Measurements from ENCODE around the gene BDKRB2.

Gene BDKRB2

GRCh38 chr14:96267336-96267735 lies 62.7 kb downstream of the BDKRB2 start:
- no peak for TF ChIP-seq SIN3A (IDR thresholded peaks at IDR 0.05; ENCODE audit: borderline replicate concordance, insufficient read depth, low read length)
- no peak for TF ChIP-seq TAF1 (IDR thresholded peaks at IDR 0.05; ENCODE audit: borderline replicate concordance, insufficient read depth, low read length)
- TF ChIP-seq REST (IDR thresholded peaks at IDR 0.05; ENCODE audit: insufficient read depth in 1 of 2, low read depth in 2 of 2, low read length in 2 of 2): no peak
- TF ChIP-seq FOXP2 (optimal IDR thresholded peaks at IDR 0.05; ENCODE audit: borderline replicate concordance, extremely low read depth, extremely low read length, insufficient read depth): no peak
- TF ChIP-seq POLR2AphosphoS5 (IDR thresholded peaks at IDR 0.05; ENCODE audit: low read depth, low read length): no peak

GRCh38 chr14:96267916-96268315 lies 63.3 kb downstream of the BDKRB2 start:
- TF ChIP-seq FOXP2 (optimal IDR thresholded peaks at IDR 0.05; ENCODE audit: borderline replicate concordance, extremely low read depth, extremely low read length, insufficient read depth): no peak
- TF ChIP-seq SIN3A (IDR thresholded peaks at IDR 0.05; ENCODE audit: borderline replicate concordance, insufficient read depth, low read length): no peak
- TF ChIP-seq TAF1 (IDR thresholded peaks at IDR 0.05; ENCODE audit: borderline replicate concordance, insufficient read depth, low read length): no peak
- TF ChIP-seq POLR2AphosphoS5 (IDR thresholded peaks at IDR 0.05; ENCODE audit: low read depth, low read length): no peak
- TF ChIP-seq REST (IDR thresholded peaks at IDR 0.05; ENCODE audit: insufficient read depth in 1 of 2, low read depth in 2 of 2, low read length in 2 of 2): no peak

GRCh38 chr14:96268431-96269358 lies 64.1 kb downstream of the BDKRB2 start:
- TF ChIP-seq POLR2AphosphoS5 (IDR thresholded peaks at IDR 0.05; ENCODE audit: low read depth, low read length): no peak
- no peak for TF ChIP-seq FOXP2 (optimal IDR thresholded peaks at IDR 0.05; ENCODE audit: borderline replicate concordance, extremely low read depth, extremely low read length, insufficient read depth)
- TF ChIP-seq SIN3A (IDR thresholded peaks at IDR 0.05; ENCODE audit: borderline replicate concordance, insufficient read depth, low read length): no peak
- TF ChIP-seq TAF1 (IDR thresholded peaks at IDR 0.05; ENCODE audit: borderline replicate concordance, insufficient read depth, low read length): no peak
- TF ChIP-seq REST (IDR thresholded peaks at IDR 0.05; ENCODE audit: insufficient read depth in 1 of 2, low read depth in 2 of 2, low read length in 2 of 2): no peak

GRCh38 chr14:96269359-96269710 lies 64.7 kb downstream of the BDKRB2 start:
- TF ChIP-seq REST (IDR thresholded peaks at IDR 0.05; ENCODE audit: insufficient read depth in 1 of 2, low read depth in 2 of 2, low read length in 2 of 2): no peak

Data from PFSK-1 (cell line).